Measurements from ENCODE around the gene OR2T34. TPM values are rescaled to one million over a fixed set of nuclear protein-coding genes. Genes with fewer than 3 reads are reported as not detected.
"Not testable (repeated sequence)": the region's sequence is repeated elsewhere in the genome, so short reads cannot be mapped to it uniquely, and the experiment has no call there.

The OR2T34 gene
- total and polyA plus RNA-seq, 7 experiments from 2014 or later: 0.47 TPM; not detected in 6

DNA sequence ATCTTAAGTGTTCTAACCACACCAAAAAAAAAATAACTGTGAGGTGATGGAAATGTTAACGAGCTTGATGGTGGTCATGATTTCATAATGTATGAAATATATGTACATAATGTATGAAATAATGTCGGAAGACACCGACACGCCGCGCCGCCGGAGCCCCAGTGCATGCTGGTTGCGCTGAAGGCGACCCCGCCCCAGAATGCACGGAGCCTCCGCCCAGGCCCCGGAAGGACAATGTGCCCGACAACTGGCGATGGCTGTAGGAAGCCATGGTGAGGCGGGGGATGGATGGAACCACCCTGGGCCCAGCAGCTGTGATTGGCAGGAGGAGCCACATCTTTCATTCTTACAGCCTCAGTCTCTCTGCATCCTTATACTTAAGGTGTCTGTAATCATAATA is 15.5 kb upstream of the OR2T34 start:
- DNase-seq (no peak), ATAC-seq (no peak)
- no peak overlapping the region for H3K27ac Mint-ChIP-seq
- intact Hi-C loops (cut with micrococcal nuclease): loop anchor here in 1 of 2 donors (10.0 kb wide), 1 partner anchor 65 kb away; no protein-coding TSS in a partner anchor
- Histone ChIP-seq H3K36me3 (ENCODE audit: control insufficient read depth in 2 of 3, insufficient read depth in 3 of 3, low read length in 3 of 3) (no peaks in the 10 kb centered on the region), H3K27me3 (ENCODE audit: control insufficient read depth in 2 of 2, insufficient read depth in 2 of 2, low read length in 2 of 2) (no peaks in the 10 kb centered on the region), H3K4me3 (ENCODE audit: low read length) (no peak overlapping the region), H3K4me1 (ENCODE audit: control insufficient read depth in 2 of 2, insufficient read depth in 2 of 2, low read length in 2 of 2) (no peaks in the 10 kb centered on the region), H3K27ac (ENCODE audit: low read depth, low read length) (no peak overlapping the region), H3K9me3 (ENCODE audit: control insufficient read depth in 2 of 3, low read length in 3 of 3) (no peaks in the 10 kb centered on the region)
- H3K4me3 Mint-ChIP-seq: no peak overlapping the region
- H3K36me3 Mint-ChIP-seq: peaks cover 0 to 4% (median 0%) of the 10 kb centered on the region in 5 donors
- ChIA-PET POLR2A (no interaction called here), CTCF (no interaction called here)
- H3K4me1 Mint-ChIP-seq: peaks cover 0 to 8% (median 0%) of the 10 kb centered on the region in 7 donors
- peaks cover 0 to 6% (median 0%) of the 10 kb centered on the region in 11 donors for H3K9me3 Mint-ChIP-seq
- no peaks in the 10 kb centered on the region for H3K27me3 Mint-ChIP-seq

DNA sequence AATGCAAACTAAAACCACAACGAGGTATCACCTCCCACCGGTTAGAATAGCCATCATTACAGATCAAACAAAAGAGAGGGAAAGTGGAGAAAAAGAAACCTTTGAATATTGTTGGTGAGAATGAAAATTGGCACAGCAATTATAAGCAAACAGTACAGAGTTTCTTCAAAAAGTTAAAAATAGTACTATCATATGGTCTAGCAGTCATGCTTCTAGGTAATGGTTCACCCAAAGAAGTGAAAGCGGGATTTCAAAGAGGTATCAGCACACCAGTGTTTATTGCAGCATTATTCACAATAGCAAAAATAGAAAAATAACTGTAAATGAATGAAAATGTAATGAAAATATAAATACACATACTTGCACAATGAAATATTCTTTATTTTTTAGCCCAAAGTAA is 14.8 kb upstream of the OR2T34 start:
- Histone ChIP-seq H3K4me3 (ENCODE audit: low read length) (no peak overlapping the region), H3K9me3 (ENCODE audit: control insufficient read depth in 2 of 3, low read length in 3 of 3) (no peaks in the 10 kb centered on the region), H3K27ac (ENCODE audit: low read depth, low read length) (no peak overlapping the region), H3K36me3 (ENCODE audit: control insufficient read depth in 2 of 3, insufficient read depth in 3 of 3, low read length in 3 of 3) (no peaks in the 10 kb centered on the region), H3K27me3 (ENCODE audit: control insufficient read depth in 2 of 2, insufficient read depth in 2 of 2, low read length in 2 of 2) (no peaks in the 10 kb centered on the region), H3K4me1 (ENCODE audit: control insufficient read depth in 2 of 2, insufficient read depth in 2 of 2, low read length in 2 of 2) (no peaks in the 10 kb centered on the region)
- peaks cover 0 to 6% (median 0%) of the 10 kb centered on the region in 11 donors for H3K9me3 Mint-ChIP-seq
- intact Hi-C loops (cut with micrococcal nuclease): loop anchor here in 1 of 2 donors (10.0 kb wide), 1 partner anchor 185 kb away; the partner anchor contains the start of gene OR2T1
- peaks cover 0 to 4% (median 0%) of the 10 kb centered on the region in 5 donors for H3K36me3 Mint-ChIP-seq
- CTCF ChIA-PET: no interaction called here
- no peak overlapping the region for H3K27ac Mint-ChIP-seq
- H3K4me3 Mint-ChIP-seq: no peak overlapping the region
- no peak for ATAC-seq
- peaks cover 0 to 16% (median 0%) of the 10 kb centered on the region in 7 donors for H3K4me1 Mint-ChIP-seq
- POLR2A ChIA-PET: interaction anchor here (0.7 kb wide), 1 partner anchor 24 kb away, joined by 3 read pairs; no protein-coding TSS in a partner anchor
- no peak for DNase-seq
- no peaks in the 10 kb centered on the region for H3K27me3 Mint-ChIP-seq

DNA sequence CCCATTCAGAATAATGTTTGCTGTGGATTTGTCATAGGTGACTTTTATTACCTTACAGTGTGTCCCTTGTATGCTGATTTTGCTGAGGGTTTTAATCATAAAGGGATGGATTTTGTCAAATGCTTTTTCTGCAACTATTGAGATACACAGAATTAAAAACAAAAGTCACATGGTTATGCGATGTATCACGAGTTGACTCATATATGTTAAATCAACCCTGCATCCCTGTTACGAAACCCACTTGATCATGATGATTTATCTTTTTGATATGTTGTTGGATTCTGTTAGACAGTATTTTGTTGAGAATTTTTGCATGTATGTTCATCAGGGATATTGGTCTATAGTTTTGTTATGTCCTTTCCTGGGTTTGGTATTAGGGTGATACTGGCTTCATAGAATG is 10.7 kb upstream of the OR2T34 start:
- peaks cover 0 to 4% (median 0%) of the 10 kb centered on the region in 5 donors for H3K36me3 Mint-ChIP-seq
- H3K36me3 ChIP-seq (ENCODE audit: control insufficient read depth in 2 of 3, insufficient read depth in 3 of 3, low read length in 3 of 3): no peaks in the 10 kb centered on the region
- ChIA-PET POLR2A (no interaction called here), CTCF (no interaction called here)
- no peaks in the 10 kb centered on the region for H3K9me3 ChIP-seq (ENCODE audit: control insufficient read depth in 2 of 3, low read length in 3 of 3)
- no peak overlapping the region for H3K4me3 ChIP-seq (ENCODE audit: low read length)
- no peaks in the 10 kb centered on the region for H3K4me1 ChIP-seq (ENCODE audit: control insufficient read depth in 2 of 2, insufficient read depth in 2 of 2, low read length in 2 of 2)
- H3K27me3 Mint-ChIP-seq: peaks cover 0 to 2% (median 0%) of the 10 kb centered on the region in 5 donors
- peaks cover 0 to 6% (median 0%) of the 10 kb centered on the region in 11 donors for H3K9me3 Mint-ChIP-seq
- H3K27ac Mint-ChIP-seq: no peak overlapping the region
- H3K4me1 Mint-ChIP-seq: peaks cover 0 to 19% (median 0%) of the 10 kb centered on the region in 7 donors
- DNase-seq (no peak), ATAC-seq (no peak)
- no peak overlapping the region for H3K27ac ChIP-seq (ENCODE audit: low read depth, low read length)
- intact Hi-C loops (cut with micrococcal nuclease): loop anchor here in 1 of 2 donors (10.0 kb wide), 1 partner anchor 180 kb away; the partner anchor contains the start of gene OR2T1
- H3K4me3 Mint-ChIP-seq: peak overlapping the region in 1 of 10 donors; percentile 7
- H3K27me3 ChIP-seq (ENCODE audit: control insufficient read depth in 2 of 2, insufficient read depth in 2 of 2, low read length in 2 of 2): no peaks in the 10 kb centered on the region

DNA sequence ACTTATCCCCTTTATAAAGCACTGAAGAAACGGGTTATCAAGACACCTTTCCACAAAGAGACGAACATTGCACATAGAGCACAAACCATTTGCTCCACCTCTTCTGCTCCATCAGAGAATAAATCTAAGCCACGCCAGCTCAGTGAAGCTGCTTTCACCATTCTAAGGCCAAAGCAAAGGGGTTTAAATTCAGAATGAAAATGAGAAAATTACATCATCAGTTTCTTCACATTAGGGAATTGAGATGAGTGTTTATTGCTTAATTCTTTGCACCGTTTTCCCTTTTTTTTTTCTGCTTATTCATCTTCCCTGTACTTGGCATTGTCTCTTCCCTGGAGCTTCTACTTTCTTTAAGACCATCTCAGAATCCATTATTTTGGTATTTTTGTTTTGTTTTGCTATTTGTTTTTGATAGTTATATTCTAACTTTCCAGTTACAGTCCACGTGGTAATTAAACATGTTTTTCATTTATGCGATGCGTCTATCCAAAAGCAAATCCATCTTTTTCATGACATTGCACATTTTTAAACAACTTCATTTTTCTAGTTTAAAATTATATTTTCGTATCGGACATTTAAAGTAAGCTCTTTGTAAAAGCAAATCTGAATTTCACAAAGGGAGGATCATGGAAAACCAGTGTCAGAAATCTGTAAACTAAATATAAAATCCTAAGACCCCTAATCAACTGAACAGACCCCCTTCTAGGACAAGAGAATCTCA is 1.9 kb upstream of the OR2T34 start:
- POLR2A ChIA-PET: no interaction called here
- no peak for ATAC-seq
- Histone ChIP-seq H3K36me3 (ENCODE audit: control insufficient read depth in 2 of 3, insufficient read depth in 3 of 3, low read length in 3 of 3) (no peaks in the 10 kb centered on the region), H3K27me3 (ENCODE audit: control insufficient read depth in 2 of 2, insufficient read depth in 2 of 2, low read length in 2 of 2) (no peaks in the 10 kb centered on the region), H3K27ac (ENCODE audit: low read depth, low read length) (no peak overlapping the region), H3K4me3 (ENCODE audit: low read length) (no peak overlapping the region), H3K4me1 (ENCODE audit: control insufficient read depth in 2 of 2, insufficient read depth in 2 of 2, low read length in 2 of 2) (no peaks in the 10 kb centered on the region), H3K9me3 (ENCODE audit: control insufficient read depth in 2 of 3, low read length in 3 of 3) (no peaks in the 10 kb centered on the region)
- H3K9me3 Mint-ChIP-seq: peaks cover 0 to 9% (median 3%) of the 10 kb centered on the region in 11 donors
- H3K36me3 Mint-ChIP-seq: no peaks in the 10 kb centered on the region
- peaks cover 0 to 5% (median 0%) of the 10 kb centered on the region in 7 donors for H3K4me1 Mint-ChIP-seq
- peaks cover 0 to 2% (median 0%) of the 10 kb centered on the region in 5 donors for H3K27me3 Mint-ChIP-seq
- H3K27ac Mint-ChIP-seq: no peak overlapping the region
- CTCF ChIA-PET: no interaction called here
- intact Hi-C loops (cut with micrococcal nuclease): no loop called here
- H3K4me3 Mint-ChIP-seq: no peak overlapping the region
- no peak for DNase-seq

DNA sequence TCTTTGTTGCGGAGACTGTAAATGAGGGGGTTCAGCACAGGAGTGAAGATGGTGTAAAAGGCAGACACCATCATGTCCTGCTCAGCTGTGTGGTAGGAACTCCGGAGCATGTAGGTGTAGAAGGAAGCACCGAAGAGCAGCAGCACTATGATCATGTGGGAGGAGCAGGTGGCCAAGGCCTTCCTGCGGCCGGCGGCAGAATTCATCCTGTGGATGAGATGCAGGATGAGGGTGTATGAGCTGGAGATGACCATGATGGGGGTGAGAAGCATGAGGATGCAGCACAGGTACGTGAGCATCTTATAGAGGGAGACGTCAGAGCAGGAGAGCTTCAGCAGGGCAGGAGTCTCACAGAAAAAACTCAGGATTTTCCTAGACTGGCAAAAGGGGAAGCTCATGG is 701 bp downstream of the OR2T34 start:
- H3K36me3 Mint-ChIP-seq; H3K36me3 ChIP-seq (ENCODE audit: control insufficient read depth in 2 of 3, insufficient read depth in 3 of 3, low read length in 3 of 3); intact Hi-C loops (cut with micrococcal nuclease); DNase-seq; H3K27ac Mint-ChIP-seq; H3K4me1 ChIP-seq (ENCODE audit: control insufficient read depth in 2 of 2, insufficient read depth in 2 of 2, low read length in 2 of 2); H3K27ac ChIP-seq (ENCODE audit: low read depth, low read length); H3K9me3 ChIP-seq (ENCODE audit: control insufficient read depth in 2 of 3, low read length in 3 of 3); H3K4me3 Mint-ChIP-seq; H3K4me3 ChIP-seq (ENCODE audit: low read length); H3K27me3 Mint-ChIP-seq; H3K9me3 Mint-ChIP-seq; POLR2A ChIA-PET; CTCF ChIA-PET; ATAC-seq; H3K27me3 ChIP-seq (ENCODE audit: control insufficient read depth in 2 of 2, insufficient read depth in 2 of 2, low read length in 2 of 2): not testable (repeated sequence)
- peaks cover 2 to 14% (median 12%) of the 10 kb centered on the region in 7 donors for H3K4me1 Mint-ChIP-seq

DNA sequence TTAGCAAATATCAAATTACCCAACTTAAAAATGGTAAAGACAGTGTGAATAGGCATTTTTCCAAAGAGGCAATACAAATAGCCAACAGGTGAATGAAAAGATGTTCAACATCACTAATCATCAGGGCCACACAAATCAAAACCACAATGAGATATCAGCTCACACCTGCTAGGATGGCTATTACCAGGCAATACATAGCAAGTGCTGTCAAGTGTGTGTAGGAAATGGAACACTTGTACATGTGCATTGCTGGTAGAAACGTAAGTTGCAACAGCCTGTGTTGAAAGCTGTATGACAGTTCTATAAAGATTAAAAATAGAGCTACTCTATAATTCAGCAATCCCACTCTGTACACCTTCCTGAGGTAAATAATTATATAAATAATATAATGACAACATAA is 2.5 kb downstream of the OR2T34 start:
- H3K27ac Mint-ChIP-seq; CTCF ChIA-PET; H3K27me3 ChIP-seq (ENCODE audit: control insufficient read depth in 2 of 2, insufficient read depth in 2 of 2, low read length in 2 of 2); DNase-seq; H3K4me3 ChIP-seq (ENCODE audit: low read length); POLR2A ChIA-PET; H3K9me3 ChIP-seq (ENCODE audit: control insufficient read depth in 2 of 3, low read length in 3 of 3); H3K27me3 Mint-ChIP-seq; H3K4me3 Mint-ChIP-seq; H3K27ac ChIP-seq (ENCODE audit: low read depth, low read length); ATAC-seq; H3K36me3 Mint-ChIP-seq; H3K36me3 ChIP-seq (ENCODE audit: control insufficient read depth in 2 of 3, insufficient read depth in 3 of 3, low read length in 3 of 3); H3K4me1 ChIP-seq (ENCODE audit: control insufficient read depth in 2 of 2, insufficient read depth in 2 of 2, low read length in 2 of 2); H3K9me3 Mint-ChIP-seq; intact Hi-C loops (cut with micrococcal nuclease): not testable (repeated sequence)
- H3K4me1 Mint-ChIP-seq: peaks cover 2 to 15% (median 12%) of the 10 kb centered on the region in 7 donors

DNA sequence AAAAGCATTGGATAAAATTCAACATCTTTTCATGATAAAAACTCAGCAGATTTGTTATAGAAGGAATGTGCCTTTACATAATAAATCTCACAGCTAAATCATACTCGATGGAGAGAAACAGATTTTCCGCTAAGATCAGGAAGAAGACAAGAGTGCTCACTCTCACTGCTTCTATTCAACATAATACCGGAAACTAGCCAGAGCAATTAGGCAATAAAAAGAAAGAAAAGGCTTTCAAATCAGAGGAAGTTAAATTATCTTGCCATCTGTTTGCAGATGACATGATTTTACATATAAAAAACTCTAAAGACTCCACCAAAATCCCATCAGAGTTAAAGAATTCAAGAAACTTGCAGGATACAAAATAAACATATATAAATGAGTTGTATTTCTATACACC is 3.7 kb downstream of the OR2T34 start:
- H3K4me3 Mint-ChIP-seq: peak overlapping the region in 6 of 10 donors; percentile 0 to 46 (median 8)

More for the DNA sequence above, 3.7 kb downstream of the OR2T34 start:
- H3K9me3 Mint-ChIP-seq; H3K36me3 Mint-ChIP-seq; DNase-seq; intact Hi-C loops (cut with micrococcal nuclease); H3K27ac ChIP-seq (ENCODE audit: low read depth, low read length); H3K36me3 ChIP-seq (ENCODE audit: control insufficient read depth in 2 of 3, insufficient read depth in 3 of 3, low read length in 3 of 3); H3K4me1 ChIP-seq (ENCODE audit: control insufficient read depth in 2 of 2, insufficient read depth in 2 of 2, low read length in 2 of 2); H3K27me3 ChIP-seq (ENCODE audit: control insufficient read depth in 2 of 2, insufficient read depth in 2 of 2, low read length in 2 of 2); H3K27me3 Mint-ChIP-seq; H3K9me3 ChIP-seq (ENCODE audit: control insufficient read depth in 2 of 3, low read length in 3 of 3); ATAC-seq; POLR2A ChIA-PET; H3K4me3 ChIP-seq (ENCODE audit: low read length): not testable (repeated sequence)
- Mint-ChIP-seq H3K27ac (peak overlapping the region in 3 of 9 donors; percentile 14 to 36 (median 15)), H3K4me1 (peaks cover 0 to 24% (median 20%) of the 10 kb centered on the region in 7 donors)
- CTCF ChIA-PET: interaction anchor here (0.6 kb wide), 1 partner anchor 42 kb away, joined by 3 read pairs; no protein-coding TSS in a partner anchor
